NCI-H187 treated with DMSO at 0.1 percent for 48 hours (cell line): ENCODE data around the gene MRPL47.

Source experiments
- DNase-seq: peaks from one replicate; lab custom pipeline; 2025; lab: John Stamatoyannopoulos, UW

The MRPL47 gene

DNA sequence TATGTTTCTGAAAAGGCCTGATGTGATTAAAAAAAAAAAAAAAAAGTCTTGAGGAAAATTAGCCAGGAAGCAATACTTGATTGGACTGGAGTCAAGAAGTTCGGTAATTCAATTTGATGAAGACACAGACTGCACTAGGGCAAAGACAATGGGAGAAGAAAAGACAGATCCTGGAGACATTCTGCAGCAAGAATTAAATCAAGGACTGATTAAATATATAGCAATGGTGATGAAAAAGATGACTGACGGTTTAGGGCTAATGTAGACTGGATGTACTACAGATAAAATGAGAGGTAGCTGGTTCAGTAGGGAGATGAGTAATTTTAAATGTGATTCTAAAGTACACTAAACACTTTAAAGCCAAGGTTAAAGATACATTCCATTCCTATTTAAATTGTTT, 13.8 kb downstream of the MRPL47 start:
- DNase-seq = no peak

GRCh38 chr3:179589143-179589542, 15.3 kb downstream of the MRPL47 start:
- DNase-seq = no peak

DNA sequence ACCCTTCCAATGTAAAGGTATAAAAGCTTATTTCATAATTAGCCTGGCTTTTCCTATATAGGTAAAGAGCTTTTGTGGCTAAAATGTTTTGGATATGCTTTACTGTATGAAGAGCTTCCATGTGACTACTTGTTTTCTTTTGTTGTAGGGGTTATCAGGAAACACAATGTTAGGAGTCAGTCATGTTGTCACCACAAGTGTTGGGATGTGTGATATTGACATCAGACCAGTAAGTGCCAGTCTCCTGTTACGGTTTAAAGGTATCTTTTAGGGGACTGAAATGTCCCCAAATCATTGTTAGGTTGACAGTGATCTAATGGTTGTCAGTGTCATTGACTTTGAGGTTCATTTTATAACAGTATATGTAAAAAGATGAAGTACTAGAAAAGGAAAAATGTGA, 23.4 kb downstream of the MRPL47 start:
- no peak for DNase-seq

DNA sequence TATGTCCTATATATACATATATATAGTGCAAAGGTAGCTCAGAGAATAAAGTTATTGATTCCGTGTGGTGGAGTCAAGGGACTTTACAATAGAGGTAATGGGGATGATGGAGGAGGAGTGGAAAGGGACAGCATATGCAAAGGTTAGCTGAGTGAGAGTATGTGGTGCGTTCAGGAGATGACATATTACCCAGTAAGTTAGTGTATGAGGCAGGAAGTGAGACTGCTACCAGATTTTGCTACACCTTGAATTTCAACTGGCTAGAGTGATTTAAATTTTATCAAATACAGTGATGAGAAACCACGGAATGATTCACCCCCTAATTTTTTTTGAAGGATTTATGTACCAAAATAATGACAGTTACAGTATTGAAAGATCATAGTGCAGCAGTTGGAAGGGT, 38.9 kb downstream of the MRPL47 start:
- no peak for DNase-seq

DNA sequence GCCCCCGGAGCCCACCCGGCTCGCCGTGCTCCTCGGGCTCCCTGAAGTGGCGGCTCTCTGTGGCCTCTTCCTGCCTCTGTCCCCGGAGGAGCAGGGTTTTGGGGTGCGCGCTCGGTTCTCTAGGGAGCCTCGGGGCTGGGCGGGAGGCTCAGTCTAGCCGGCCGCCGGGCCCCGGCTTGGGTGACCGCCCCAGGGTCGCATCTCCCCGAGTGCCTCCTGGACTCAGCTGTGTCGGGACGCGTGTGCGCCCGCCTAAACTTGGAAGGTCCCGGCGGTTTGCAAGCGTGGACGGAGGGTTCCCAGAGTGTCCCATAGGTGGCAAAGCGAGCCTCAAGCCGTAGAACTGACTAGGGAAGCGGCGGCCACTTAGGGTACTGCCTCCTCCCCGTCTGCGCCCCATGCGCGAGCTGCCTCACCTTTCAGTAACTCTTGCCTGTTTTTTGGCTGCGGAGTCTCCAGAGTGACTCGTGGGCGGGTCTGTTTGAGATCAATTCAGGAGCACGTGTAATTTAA, 41.1 kb downstream of the MRPL47 start:
- DNase-seq = no peak

- DNase-seq = peak; percentile 97
Observed at GRCh38 chr3:179562591-179563270, 41.7 kb downstream of the MRPL47 start, which contains the start of gene ACTL6A. ACTL6A (plus strand) TSS chr3:179562926; CDS start chr3:179563093, 167 bp downstream.

- no peak for DNase-seq
Observed at GRCh38 chr3:179560791-179561190, 43.6 kb downstream of the MRPL47 start.

DNA sequence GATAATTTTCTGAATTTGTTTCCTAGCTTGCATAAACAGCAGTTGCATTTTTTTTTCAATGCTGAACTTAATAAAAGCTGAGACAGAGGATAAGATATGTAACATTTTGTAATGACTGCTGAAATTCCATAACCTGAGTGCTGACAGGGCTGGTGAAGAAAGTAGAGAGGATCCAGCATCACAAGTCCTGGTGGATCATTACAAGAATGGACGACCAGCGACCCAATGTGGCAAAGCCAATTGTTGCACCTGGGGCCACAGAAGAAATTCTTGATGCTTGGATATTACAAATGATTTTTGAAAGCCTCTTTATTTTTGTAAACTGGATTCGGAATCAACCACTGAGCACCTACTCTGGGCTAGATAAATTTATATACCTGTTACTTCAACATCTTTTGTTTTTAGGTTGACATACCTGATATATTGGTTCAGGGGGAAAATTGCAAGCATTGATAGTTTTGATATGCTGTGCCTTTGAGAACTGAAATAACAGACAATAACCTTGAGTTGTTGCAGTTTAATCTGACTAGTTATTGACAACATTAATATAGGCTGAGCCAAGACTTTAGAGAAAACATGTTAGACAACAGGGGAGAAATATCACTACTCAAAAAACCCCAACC, 45.6 kb downstream of the MRPL47 start:
- peak; percentile 2 for DNase-seq

DNA sequence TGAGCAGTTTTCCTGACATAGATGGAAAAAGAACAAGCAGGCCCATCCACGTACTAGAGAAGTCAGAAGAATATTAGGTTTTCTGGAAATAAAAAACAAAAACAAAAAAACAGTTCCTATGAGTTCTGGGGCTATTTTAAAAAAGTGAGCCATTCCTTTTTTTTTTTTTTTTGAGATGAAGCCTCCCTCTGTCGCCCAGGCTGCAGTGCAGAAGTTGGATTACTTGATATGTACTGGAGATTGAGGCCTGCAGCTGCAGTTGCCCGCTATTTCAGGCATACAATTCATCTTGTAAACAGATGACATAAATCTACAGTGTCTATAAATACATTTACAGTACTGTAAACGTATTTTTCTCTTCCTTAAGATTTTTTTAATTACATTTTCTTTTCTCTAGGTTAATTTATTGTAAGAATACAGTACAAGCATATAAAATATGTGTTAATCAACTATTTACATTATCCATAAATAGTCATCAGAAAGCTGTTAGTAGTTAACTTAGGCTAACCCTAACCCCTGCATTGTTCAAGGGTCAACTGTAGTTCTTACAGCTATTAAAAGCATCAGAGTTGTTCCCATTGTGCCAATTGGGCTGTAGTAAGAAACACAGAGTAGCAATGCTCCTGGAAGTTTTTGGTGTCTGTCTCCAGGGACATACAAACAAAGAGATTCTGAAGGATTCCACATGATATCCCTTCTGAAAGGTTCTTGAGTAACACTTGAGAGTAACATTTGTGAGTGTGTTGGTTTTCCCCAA, 52.9 kb downstream of the MRPL47 start:
- no peak for DNase-seq

DNA sequence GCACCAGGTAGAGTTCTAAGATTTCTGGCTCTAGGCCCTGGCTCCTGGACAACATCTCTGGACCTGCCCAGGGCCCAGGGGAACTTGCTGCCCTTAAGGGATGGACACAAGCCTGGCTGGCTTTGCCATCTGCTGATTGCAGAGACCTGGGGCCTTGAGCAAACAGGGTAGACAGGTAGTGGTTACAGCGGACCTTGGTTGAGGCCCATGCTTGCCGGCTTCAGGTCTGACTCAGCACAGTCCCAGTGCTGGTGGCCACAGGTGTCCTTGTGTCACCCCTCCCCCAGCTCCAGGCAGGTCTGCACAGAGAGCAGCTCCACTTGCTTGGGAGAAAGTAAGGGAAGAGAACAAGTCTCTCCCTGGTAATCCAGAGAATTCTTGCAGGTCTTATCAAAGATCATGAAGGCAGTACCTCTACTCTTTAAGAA, 57.6 kb downstream of the MRPL47 start:
- no peak for DNase-seq

DNA sequence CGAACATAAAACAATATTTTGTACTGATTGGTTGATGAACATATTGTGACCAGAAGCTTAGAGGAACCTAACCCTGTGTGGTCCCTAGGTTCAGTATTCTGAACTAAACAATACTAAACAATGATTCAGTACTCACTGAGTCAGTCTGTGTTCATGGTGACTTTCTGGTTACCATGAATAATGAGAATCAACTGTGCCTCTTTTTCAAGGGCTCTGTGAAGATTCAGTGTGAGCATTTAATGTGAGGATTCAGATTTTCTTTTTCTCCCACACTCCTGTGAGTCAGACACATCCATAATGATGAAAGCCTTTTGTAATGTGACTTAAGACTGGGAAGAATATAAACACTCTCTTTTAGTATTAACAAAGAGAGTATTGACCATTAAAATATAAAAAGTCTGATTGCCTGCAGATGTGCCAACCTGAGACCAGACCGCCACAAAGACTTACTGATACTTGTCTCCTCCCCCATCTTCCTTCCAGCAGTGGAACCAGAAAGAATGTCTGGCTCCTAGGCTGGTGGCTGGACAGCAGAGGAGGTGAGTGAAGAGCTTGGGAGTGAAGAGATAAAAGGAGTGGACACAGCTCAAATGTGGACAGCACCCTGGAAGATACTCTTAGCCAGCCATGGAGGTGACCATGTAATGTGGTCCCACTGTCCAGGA, 59.3 kb downstream of the MRPL47 start:
- no peak for DNase-seq

GRCh38 chr3:179542375-179542774, 62.1 kb downstream of the MRPL47 start:
- DNase-seq = no peak

DNA sequence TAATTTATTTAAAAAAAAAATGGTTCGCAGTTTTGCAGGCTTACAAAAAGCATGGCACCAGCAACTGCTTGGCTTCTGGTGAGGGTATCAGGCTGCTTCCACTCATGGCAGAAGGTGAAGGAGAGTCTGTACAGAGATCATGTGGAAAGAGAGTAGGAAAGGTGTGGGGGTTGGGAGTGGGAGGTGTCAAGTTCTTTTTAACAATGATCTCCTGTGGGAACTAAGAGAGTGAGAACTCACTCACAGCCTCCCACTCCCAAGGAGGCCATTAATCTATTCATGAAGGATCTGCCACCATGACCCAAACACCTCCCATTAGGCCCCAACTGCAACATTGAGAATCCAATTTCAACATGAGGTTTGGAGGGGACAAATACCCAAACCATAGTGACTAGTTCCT, 62.8 kb downstream of the MRPL47 start:
- DNase-seq = no peak

DNA sequence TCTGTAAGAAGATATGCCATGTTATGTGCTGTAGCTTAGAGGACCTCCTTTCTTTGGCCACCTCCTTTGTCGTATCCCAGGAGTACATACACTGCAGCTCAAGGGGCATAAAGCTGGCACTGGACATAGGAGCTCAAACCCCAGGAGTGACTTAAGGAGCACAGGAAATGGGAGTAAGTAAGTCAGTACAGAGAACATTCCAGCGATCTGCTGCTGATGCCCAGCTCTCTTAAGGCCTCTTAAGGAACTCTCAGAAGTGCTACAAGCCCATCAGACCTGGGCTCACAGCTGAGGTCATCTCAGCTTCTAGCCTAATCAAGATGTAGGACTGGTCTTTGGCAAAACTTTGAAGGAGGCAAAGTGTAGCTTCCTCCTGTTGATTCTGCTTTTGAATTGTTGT, 63.3 kb downstream of the MRPL47 start:
- DNase-seq = no peak
